Stimulated activated CD4-positive, alpha-beta T cell treated with anti-CD3 and anti-CD28 coated beads, Interleukin-2, amount 100 ng/mL, for 4 hours (primary cell): ENCODE data around the gene TRIP11.
"Not testable (repeated sequence)": the region's sequence is repeated elsewhere in the genome, so short reads cannot be mapped to it uniquely, and the experiment has no call there.

Experiments
- DNase-seq: peaks from one replicate; pipeline ENCODE4 v3.0.0-alpha.2; 2020; ENCODE audit warnings: low read depth

Gene TRIP11

GRCh38 chr14:92039719-92040430, at the start of gene TRIP11:
Gene TRIP11, minus strand, starts transcription at chr14:92040059. Its CDS starts 374 bp downstream, at chr14:92039685.
- peak; percentile 88 for DNase-seq

- DNase-seq = no peak
These were observed 48.6 kb upstream of the TRIP11 start for GRCh38 chr14:92088494-92088893.

- no peak for DNase-seq
These were observed 34.7 kb upstream of the TRIP11 start for GRCh38 chr14:92074555-92074954.

- DNase-seq = no peak
These were observed 18.4 kb upstream of the TRIP11 start for GRCh38 chr14:92058006-92058917.

- DNase-seq = no peak
These were observed 9.9 kb upstream of the TRIP11 start for GRCh38 chr14:92049781-92050180.

- not testable (repeated sequence) for DNase-seq
These were observed 9.4 kb upstream of the TRIP11 start for GRCh38 chr14:92049221-92049620.

- DNase-seq = not testable (repeated sequence)
These were observed 6.0 kb upstream of the TRIP11 start for GRCh38 chr14:92045904-92046303.

GRCh38 chr14:92041766-92042165, 1.9 kb upstream of the TRIP11 start:
- not testable (repeated sequence) for DNase-seq

- no peak for DNase-seq
These were observed 1.3 kb upstream of the TRIP11 start for GRCh38 chr14:92041203-92041602.

GRCh38 chr14:92040431-92041051, 682 bp upstream of the TRIP11 start:
- DNase-seq = no peak

- DNase-seq = peak; percentile 16
These were observed 668 bp downstream of the TRIP11 start for GRCh38 chr14:92039063-92039718.

- DNase-seq = no peak
These were observed 1.9 kb downstream of the TRIP11 start for GRCh38 chr14:92037989-92038388.

GRCh38 chr14:92035890-92036289, 4.0 kb downstream of the TRIP11 start:
- DNase-seq = no peak

GRCh38 chr14:92033906-92034687, 5.8 kb downstream of the TRIP11 start:
- no peak for DNase-seq

GRCh38 chr14:92033433-92033832, 6.4 kb downstream of the TRIP11 start:
- no peak for DNase-seq

GRCh38 chr14:92026548-92027190, 13.2 kb downstream of the TRIP11 start:
- DNase-seq = no peak

- no peak for DNase-seq
These were observed 17.8 kb downstream of the TRIP11 start for GRCh38 chr14:92022036-92022435.

GRCh38 chr14:92021523-92021922, 18.3 kb downstream of the TRIP11 start:
- no peak for DNase-seq

- no peak for DNase-seq
These were observed 25.8 kb downstream of the TRIP11 start for GRCh38 chr14:92014040-92014439.

- DNase-seq = no peak
These were observed 27.6 kb downstream of the TRIP11 start for GRCh38 chr14:92012121-92012748.
